ENCODE data around the gene MED13L.

MED13L gene

DNA sequence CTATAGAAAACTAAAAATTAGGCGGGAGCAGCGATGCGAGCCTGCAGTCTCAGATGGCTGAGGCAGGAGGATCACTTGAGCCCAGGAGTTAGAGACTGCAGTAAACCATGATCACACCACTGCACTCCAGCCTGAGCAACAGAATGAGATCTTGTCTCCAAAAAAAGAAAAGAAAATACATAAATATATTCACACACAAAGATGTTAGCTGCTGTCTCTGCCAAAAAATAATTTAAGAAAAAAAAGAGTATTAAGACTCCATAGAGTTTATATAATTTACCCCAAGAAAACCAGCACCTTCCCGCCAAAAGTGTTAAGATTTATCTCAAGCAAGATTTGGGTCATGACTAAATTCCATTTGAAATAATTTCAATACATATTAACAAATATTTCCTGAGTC lies 102.6 kb downstream of the MED13L start:
- DNase-seq, result no peak

DNA sequence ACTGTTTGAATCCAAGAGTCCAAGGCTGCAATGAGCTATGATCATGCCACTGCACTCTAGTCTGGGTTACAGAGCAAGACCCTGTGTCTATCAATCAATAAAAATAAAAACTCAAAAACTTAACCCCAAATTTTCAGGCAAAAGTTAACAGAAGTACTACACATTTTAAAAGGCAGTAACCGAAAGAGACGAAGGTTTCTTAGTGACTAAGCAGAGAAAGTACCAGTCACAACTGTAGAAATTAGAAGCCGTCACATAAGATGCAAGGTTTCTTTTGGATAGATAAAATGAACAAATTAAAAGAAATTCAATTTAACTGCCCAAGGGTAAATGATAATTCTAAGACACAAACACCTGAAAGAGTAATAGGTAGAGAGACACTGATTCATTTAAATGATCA lies 103.5 kb downstream of the MED13L start:
- no peak for DNase-seq

DNA sequence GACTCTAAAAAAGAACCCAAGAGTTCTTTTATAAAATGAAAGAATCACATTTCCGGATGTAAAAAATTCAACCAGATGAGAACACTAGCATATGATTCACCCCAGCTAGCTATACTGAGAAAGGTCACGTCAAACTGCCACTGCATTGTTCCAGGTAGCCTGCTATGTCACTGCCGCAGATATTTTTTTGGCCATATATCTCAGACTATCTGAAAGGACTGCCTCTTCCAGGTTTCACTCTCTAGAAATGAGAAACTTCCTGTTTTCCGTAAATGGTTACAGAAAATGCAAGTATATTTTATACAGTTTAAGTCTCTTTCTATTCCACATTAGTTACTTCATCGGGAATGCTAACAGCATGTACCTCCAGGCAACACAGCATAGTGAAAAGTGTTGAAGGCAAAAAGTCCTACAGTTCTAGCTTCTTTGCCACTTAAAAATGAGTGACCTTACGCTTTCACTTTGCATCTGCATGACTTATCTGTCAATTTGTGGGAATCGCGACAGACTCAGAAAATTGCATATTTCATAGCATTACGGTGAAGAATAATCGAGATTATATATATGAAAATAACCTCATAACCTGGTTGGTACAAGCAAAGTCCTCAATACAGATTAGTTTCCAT lies 105.2 kb downstream of the MED13L start:
- no peak for DNase-seq

DNA sequence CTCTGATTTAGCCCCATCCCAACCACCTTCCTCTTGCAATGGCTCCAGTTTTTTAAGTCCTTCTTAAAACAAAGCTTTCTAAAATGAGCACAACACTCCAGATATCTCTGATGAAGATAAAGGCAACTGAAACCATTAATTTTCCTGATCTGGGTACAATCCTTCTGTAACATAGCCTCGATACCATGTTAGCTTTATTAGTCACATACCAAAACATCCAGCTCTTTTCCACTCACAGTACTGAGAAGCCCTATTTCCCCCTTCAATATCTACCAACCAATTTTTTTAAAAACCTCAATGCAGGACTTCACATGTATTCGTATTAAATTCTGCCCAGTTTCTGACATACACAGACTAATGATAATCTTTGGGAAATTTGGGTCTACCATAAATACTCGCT lies 105.9 kb downstream of the MED13L start:
- DNase-seq, result no peak

DNA sequence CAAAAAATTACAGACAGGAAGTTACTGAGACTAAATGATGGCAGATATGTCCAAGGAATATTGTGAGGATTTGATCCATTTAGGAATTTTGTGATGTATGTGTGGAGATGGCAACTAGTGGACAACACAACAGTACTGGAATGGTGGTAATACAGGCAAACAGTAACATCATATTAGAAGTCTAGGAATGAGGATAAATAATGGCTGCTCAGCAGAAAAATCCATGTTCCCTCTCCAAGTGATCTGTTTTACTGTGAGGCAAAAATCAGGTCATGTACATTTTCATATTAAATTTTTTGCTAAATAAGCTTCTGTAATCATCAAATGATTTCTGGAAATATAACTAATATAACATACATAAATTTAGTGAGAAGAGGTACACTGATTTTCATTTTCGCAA lies 108.4 kb downstream of the MED13L start:
- no peak for DNase-seq

DNA sequence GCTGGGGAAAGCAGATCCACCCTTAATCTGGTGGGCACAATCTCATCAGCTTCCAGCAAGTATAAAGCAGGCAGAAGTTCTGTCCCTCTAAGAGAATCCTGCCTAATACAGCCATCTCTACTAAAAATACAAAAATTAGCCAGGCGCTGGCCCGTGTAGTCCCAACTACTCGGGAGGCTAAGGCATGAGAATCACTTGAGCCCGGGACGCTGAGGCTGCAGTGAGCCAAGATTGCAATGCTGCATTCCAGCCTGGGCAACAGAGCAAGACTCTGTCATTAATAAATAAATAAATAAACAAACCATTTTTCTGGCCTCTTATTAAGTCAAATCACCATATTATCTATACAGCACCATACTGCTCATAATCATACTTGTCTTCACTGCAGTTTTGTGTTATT lies 111.2 kb downstream of the MED13L start:
- DNase-seq, result no peak

DNA sequence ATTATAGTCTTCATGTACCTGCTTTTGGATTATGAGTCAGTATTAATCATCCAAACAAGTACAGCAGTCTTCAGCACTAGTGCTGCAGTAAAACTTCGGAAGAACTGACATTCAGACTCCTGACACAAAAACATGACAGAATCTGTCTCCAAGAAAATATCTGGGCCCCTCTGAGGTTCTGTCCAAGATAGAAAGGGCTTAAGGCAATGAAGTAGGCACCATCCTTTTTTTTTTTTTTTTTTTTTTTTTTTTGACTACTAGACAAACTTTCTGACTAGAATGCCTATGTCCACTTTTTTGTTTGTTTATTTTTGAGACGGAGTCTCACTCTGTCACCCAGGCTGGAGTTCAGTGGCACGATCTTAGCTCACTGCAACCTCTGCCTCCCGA lies 112.5 kb downstream of the MED13L start:
- DNase-seq, result no peak

DNA sequence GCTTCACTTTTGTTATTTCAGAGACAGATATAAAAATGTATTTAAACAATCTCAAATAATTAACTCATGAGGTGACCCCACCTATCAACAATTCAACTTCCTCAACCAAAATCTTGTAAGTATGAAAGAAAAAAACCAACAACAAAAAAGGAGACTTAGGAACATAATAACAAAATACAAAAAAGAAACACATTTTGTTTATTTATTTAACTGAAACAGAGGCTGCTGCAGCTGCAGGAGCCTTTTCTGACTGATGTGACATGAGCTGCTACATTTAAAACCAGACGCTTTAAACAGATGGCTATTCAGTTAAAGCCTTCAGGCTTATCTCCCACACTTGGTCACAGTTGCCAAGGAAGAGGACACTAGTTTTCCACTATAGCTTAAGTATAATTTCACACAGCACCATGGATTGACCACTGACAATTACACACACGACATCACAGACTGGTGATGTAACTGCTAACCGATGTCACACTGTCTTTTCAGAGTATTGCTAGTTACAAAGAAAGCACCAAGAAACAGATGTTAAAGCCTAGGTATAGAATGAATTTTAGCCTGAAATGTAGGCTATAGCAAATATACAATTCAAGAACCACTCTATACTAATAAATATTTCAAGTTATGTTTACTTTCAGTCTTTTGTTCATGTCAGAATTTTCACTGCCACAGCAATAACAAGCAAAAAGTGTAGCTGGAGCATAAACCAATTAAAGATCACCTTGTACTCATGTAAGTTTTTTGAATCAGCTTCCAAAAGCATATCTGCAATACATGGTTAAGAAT lies 113.0 kb downstream of the MED13L start:
- DNase-seq, result no peak

DNA sequence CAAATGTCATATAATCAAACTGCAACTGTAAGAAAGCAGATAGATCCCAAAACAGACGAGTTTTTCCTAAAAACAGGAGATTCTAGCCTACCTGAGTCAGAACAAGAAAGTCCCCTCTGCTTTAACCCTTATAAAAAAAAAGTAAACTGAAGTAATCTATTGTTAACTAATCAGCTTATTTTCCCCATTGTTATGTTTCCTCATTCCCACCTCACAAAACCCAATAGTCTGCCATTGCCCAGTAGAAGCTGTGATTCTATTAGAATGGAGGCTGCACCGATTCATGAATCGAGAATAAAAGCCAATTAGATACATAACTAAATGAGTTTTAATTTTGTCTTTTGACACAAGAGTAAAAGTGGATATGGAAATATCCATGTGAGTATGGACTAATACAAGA lies 115.4 kb downstream of the MED13L start:
- no peak for DNase-seq

DNA sequence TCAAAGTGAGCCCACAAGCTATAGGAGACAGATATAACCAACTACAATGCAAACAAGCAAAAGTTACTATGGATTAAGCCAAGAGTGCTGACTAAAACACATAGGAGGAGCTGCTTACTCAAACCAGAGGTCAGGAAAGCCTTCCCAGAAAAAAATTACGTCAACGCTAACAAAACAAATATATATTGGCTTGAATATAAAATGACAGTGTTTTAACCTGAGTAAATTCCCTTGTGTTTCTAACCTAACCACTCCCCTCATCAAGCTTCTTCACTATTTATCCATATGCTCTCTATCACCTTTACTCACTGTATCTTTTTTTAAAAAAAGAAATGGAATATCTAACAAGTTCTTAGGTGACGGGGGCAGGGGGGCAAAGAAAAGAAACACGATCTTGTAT lies 115.9 kb downstream of the MED13L start:
- DNase-seq, result no peak

DNA sequence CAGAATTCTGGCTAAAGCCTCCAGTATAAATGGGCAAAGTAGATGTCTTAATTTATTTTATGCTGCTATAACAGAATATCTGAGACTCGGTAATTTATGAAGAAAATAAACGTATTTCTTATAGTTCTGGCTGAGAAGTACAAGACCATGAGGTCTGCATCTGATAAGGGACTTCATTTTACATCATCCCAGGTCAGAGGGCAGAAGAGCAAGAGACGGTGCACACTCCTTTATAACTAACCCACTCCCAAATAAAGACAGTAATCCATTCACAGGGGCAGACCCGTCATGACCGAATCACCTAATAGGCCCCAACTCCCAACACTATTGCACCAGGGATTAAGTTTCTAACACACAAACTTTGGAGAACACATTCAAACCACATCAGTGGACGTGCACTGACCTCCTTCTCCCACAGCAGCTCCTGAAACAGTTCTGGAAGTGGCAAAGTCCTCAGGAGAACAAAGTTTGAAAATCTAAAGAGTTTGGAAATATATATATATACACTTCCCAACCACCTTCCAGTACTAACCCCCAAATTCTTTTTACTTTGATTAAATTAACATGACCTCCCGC lies 116.5 kb downstream of the MED13L start:
- no peak for DNase-seq

DNA sequence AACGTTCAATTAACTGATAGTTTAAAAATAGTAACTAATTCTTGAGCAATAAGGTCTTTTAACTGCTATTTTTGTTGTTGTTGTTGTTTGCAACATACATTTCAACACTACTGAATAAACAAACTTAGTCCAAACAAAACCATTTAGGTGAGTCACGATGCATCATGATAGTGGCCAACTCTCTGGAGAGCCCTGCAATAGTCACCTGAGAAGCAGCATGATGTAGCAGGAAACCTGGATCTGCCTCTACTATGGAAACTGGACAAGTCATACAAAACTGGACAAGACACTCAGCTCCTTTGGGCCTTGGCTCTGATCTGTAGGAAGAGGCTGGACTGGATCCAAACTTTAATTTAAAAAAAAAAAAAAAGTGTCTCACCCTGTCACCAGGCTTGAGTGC lies 117.3 kb downstream of the MED13L start:
- no peak for DNase-seq

DNA sequence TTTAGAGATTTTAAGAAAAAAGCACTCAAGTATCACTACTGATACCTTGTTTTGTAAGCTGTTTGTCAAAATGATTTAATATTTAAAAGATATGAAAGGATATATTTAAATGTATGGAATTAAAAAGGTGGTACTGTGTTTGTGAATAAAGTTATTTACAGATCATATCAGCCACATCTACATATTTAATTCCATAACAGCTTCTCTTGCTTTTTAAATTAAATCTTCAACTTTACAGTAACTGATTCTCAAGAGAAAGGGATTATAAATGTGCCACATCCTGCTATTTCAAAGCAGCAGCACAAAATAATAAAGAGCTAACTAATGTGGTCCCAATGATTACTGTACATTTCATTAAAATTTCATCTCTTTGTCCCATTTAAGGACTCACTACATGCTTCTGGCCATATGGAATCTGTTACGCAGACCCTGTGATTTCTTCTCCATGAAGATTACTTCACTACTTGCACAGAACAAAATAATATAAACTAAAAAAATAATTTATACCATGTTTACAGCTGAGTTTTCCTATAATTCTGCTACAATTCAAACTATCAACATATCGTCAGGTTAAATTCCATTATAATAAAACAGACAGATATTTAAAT lies 117.8 kb downstream of the MED13L start:
- no peak for DNase-seq

DNA sequence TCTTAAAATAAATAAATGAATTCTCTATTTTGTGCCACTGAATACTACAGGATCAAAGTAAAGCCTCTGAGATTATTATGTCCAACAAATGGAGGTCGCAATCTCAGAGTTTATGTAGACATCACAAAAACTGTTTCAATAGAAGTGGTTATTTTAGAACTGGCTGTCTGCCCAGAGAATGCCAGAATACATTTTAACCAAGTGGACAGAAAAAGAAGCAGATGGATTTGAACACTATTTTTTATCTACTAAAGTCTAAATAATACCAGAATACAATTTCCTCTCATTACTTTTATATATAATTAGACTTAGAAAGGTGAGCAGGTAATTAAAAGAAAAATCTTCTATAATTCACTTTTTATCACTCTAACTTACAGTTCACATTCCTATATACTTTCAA lies 118.3 kb downstream of the MED13L start:
- peak; percentile 17 for DNase-seq

DNA sequence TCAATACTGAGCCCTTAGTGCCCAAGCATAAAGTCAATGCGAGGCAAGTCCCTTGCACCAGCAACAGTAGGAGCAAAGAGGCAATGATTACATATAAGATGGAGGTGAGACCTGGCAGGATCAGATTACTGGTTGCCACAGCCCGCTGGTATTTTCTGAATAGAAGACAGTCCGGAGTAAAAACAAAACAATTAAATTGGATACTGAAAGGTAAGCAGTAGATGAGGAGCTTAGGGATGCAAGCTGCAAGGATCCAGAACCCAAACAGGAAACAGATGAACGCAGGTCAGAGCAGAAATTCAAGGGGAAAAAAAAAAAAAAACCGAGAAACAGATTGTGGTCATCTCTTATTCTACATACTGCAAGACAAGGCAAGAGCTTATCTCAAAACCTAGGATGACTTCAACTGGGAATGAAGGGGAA lies 119.6 kb downstream of the MED13L start:
- DNase-seq, result no peak

DNA sequence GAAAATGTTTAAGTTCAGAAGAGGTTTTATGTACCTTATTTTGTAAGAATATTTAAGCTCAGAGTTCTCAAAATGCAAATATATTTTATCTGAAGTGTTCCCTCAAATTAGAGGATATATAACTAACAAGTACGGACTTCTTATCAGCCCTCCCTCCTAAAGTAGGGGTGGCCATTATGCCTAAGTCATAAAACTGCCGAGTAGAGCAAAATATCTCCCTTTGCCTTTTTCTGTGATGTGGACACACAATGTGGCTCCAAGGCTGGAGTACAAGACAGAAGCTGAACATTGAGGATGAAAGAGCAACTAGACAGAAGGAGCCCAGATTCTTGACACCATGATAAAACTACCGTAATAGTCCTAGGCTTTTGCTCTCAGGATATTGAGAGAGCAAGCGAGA lies 120.9 kb downstream of the MED13L start:
- no peak for DNase-seq

DNA sequence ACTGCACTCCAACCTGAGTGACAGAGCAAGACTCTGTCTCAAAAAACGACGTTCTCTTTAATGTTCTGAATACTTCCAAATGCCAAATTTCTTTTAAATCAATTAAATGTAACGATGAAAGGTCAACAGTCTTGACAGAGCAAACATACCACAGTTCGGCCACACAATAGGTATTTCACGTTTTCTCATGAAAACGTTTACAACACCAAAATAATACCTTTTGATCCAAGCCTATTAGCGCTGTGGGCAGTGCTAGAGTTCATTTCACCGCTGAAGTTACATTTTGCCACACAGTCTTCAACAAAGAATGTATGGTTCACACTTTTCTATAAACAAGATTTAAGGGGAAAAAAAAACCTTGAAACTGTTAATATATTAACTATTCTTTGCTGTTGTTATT lies 122.1 kb downstream of the MED13L start:
- no peak for DNase-seq

DNA sequence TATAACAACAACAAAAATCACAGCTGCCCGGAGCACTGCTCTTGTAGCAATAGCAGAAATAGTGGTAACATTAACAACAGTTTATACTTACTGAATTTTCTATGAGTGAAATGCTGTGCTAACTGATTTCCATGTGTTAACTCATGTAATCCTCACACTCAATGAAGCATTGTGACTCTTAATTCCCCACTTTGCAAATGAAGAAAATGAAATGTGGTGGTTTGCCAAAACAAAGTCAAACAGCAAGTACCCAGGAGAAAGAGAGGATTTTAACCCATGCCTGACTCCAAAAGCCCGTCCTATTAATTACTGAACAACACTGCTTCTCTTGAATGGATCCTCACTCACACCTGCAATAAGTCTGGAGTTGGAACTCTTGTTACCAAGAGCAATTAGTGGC lies 123.5 kb downstream of the MED13L start:
- DNase-seq, result no peak

DNA sequence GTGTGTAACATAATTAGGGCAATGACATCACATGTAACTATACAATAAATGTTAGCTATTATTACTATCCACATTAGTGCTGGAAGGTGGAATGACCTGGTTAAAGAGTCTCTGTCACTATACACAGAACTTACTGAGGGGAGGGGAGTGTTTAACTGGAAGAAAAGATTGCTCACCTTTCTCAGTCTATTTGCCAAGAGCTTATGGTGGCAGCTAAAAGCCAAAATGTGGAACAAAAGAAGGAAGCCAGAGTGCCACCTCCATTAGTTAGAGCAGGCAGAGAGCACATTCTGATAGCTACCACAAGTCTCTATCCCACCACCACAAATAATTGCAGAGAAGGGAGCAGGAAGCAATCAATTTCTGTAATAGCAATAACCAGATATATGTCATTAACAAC lies 124.4 kb downstream of the MED13L start:
- no peak for DNase-seq

DNA sequence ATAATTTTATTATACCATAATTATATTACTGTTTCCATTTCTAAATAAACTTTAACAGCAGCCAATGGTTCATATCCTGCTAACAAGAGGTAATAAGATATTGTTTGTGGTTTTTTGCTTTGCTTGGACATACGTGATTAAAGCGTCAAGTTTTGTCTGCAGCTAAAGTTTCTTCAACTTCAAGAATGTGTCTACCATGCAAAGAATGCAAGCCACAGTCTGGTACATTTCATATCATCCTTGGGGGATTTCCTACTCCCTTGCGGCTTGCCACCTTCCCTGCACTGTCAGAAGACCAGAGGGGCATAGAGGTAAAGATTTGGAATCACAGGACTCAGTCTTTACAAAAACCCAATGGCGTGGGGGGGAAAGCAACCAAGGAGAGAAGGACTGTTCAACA lies 125.2 kb downstream of the MED13L start:
- no peak for DNase-seq

DNA sequence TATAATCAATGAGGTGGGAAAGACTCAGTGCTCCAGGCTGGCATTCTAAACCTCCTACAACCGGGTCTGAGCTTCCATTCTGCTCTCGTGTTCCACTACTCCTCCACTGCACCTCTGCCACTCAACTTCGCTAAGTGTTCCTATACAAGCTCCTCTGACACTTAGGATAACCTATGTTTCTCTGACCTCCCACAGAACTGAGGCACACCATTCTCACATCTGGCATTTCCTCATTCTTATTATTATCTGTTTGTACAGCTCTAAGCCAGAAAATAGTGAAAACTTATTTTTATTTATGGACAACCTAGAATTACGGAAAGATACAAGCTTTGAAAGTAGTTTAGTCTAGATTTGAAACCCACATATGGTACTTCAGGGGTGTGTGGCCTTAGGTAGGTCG lies 127.0 kb downstream of the MED13L start:
- DNase-seq, result no peak

DNA sequence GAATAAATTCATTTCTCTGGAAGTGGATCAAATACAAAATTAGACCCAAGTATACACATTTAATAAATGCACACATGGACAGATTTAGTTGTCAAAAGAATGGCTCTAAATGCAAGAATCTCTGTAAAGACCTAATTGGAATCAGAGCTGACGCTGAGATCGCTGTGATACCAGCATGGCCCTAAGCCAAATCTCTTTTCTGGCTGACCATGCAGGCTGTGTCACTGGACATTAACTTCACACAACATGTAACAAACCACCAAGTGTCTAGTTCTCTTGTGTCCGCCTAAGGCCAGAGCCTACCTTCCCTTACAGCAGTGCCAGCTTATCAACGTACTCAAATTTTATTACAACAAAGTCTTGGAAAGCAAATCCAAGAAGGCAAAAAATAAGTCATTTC lies 127.5 kb downstream of the MED13L start:
- no peak for DNase-seq

DNA sequence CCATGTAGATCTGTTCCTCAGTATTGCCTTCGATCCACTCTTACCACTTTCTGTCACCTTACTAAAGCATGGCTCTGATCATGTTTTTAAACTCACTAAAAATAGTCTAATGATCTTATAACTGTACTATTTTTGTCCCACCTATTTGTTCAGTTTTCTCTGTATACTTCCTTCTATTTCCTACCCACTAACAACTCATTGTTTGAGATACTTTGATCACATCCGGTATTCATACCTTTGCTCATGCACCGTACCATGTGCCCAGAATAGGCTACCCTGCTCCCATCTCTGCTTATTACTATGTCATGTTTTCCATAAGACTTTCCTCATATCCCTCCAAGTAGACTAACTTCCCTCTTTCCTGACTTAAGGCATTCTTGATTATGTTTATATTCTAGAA lies 128.6 kb downstream of the MED13L start:
- DNase-seq, result no peak

DNA sequence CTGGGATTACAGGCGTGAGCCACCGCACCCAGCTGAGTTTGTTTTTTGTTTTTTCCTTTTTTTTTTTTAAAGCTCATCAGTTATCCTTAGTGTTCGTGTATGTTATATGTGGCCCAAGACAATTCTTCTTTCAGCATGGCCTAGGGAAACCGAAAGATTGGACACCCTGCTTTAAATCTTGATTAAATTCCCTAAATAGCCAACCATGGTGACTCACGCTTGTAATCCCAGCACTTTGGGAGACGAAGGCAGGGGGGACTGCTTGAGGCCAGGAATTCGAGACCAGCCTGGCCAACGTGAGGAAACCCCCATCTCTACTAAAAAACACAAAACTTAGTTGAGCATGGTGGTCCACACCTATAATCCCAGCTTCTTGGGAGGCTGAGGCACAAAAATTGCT lies 131.1 kb downstream of the MED13L start:
- DNase-seq, result no peak

All from DMS79 (cell line).